NCI-H526 (cell line): ENCODE data around the gene TMEM45B.
"Not testable (repeated sequence)": the region's sequence is repeated elsewhere in the genome, so short reads cannot be mapped to it uniquely, and the experiment has no call there.

Experiments
- DNase-seq, 2 experiments: peaks; one replicate each; lab custom pipeline; 2025; lab: John Stamatoyannopoulos, UW

The TMEM45B gene

GRCh38 chr11:129808241-129808640 is 7.4 kb upstream of the TMEM45B start:
- DNase-seq = not testable (repeated sequence)

DNA sequence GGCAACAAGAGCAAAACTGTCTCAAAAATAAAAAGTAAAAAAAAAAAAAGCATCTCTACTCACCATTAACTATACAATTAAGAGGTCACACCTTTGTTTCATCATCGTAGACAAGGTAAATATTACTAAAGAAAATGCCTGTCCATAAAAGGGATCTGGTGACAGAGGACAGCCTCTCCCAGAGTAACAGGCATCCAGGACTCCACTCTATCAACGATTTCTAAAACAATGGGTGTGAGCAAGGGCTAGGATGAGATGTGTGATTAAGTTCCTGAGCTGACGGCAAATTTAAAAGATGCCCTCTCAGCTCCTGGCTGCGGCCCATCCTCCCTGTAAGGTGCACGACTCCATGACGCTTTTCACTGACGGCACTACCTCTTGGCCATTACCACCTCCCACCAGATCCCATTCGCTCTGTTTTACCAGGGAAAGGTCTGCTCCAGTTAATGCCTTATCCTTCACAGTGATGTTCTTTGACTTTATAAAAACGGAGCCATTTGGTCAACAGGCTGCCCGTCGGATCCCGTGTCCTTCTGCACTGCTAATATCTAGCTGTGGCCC is 2.3 kb upstream of the TMEM45B start:
- no peak for DNase-seq

DNA sequence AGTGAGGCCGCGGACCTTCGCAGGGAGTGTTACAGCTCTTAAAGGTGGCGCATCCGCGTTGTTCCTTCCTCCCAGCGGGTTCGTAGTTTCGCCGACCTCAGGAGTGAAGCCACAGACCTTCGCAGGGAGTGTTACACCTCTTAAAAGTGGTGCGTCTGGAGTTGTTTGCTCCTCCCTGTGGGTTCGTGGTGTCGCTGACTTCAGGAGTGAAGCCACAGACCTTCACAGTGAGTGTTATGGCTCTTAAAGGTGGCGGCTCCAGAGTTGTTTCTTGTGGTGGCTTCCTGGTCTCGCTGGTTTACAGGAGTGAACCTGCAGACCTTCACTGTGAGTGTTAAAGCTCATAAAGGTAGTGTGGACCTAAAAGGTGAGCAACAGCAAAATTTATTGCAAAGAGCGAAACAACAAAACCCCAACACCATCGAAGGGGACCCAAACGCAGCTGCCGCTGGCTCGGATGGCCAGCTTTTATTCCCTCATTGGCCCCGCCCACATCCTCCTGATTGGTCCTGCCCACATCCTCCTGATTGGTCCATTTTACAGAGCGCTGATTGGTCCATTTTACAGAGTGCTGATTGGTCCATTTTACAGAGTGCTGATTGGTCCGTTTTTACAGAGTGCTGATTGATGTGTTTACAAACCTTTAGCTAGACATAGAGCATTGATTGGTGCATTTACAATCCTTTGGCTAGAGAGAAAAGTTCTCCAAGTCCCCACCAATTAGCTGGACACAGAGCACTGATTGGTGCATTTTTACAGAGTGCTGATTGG is 1.2 kb upstream of the TMEM45B start:
- peak in 1 of 2 experiments; percentile 35 for DNase-seq

DNA sequence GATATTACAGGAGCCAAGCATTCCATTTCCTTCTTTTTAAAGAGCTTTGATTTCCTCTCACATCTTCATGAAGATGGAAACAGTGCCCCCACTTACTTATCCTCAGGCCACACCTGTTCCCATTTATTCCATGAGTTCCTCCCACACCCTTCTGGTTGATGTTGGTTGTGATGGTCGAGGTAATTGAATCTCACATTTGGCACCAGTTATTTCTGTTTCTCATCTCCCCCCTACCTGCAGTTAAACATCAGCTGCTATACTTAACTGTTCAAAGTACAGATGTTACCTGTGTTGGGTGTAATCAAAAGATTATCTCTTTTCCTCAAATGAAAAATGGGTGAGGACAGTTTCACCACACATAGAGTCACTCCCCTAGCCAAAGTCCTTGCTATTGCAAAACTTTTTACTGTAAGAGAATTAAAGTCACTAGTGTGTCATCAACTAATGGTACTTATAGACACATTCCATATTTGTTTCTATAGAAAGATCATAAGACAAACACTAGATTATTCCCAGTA is 1.9 kb downstream of the TMEM45B start:
- no peak for DNase-seq

DNA sequence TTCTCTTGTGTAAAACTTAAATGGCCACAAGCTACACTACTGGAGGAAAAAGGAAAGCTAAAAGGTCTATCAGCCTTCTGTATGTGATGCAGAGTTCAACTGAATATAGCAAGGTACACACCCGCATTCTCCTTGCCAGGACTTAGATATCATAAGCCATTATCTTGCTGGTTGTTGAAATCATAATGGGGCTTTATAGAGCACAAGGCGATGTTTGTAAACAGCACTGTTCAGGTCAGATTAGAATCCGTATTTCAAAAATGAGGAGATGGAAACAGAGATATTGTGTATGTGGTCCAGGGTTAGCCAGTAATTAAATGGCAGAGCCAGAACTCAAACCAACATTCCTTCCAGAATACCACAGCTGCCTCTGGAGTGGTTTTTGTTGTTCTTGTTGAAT is 2.6 kb downstream of the TMEM45B start:
- not testable (repeated sequence) for DNase-seq

DNA sequence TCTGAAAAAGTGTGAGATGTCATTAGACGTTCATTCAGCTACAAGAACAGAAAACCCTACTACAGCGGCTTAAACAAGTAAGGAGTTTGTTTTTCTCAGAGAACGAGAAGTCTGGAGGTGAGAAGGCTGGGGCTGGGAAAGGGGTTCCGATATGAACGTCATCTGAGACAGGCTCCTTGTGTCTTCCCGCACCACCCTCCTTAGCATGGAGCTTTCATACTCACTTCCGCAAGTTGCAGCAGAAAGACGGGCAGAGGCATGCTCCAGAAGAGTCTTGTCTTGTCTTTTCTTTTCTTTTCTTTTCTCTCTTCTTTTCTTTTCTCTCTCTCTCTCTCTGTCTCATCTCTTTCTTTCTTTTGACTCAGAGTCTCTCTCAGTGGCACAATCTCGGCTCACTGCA is 3.6 kb downstream of the TMEM45B start:
- no peak for DNase-seq

DNA sequence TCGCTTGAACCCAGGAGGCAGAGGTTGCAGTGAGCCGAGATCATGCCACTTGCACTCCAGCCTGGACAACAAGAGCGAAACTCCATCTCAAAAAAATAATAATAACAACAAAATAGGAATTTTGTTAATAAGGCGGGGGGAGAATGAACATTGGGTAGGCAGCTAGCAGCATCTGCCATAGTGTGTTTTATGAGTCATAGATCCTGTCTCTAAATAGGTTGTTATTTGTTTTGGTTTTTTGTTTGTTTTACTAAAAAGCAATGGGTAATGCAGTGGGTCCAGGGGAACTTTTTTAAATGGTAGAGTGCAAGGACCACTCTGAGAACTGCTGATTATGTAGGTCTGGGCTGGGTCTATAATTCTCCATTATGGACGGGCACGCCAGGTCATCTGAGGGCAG is 4.6 kb downstream of the TMEM45B start:
- DNase-seq = not testable (repeated sequence)

GRCh38 chr11:129823281-129823680 is 7.6 kb downstream of the TMEM45B start:
- DNase-seq = not testable (repeated sequence)

DNA sequence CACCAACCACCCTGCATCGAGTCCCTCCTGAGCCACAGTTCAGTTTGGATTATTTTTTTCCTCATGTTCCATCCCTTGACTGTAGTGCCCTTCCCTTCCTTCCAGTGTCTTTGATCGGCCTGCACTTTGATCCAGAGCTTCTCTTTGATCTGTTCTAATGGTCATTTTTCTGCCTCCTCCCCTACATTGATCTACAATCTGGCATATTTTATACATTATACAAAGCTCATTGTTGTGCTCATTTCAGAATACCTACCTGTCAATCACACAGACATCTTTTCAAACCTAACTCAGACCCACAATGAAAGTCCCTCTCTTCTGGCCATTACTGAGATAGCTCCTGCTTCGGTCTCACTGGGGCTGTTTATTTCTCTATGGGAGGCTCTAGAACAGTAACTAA is 8.2 kb downstream of the TMEM45B start:
- not testable (repeated sequence) for DNase-seq

- no peak for DNase-seq
These were observed 9.7 kb downstream of the TMEM45B start for GRCh38 chr11:129825380-129825779.

- DNase-seq = no peak
These were observed 12.7 kb downstream of the TMEM45B start for GRCh38 chr11:129828301-129828836.

- not testable (repeated sequence) for DNase-seq
These were observed 13.8 kb downstream of the TMEM45B start for GRCh38 chr11:129829497-129829896.

- DNase-seq = not testable (repeated sequence)
These were observed 15.6 kb downstream of the TMEM45B start for GRCh38 chr11:129831227-129831626.

DNA sequence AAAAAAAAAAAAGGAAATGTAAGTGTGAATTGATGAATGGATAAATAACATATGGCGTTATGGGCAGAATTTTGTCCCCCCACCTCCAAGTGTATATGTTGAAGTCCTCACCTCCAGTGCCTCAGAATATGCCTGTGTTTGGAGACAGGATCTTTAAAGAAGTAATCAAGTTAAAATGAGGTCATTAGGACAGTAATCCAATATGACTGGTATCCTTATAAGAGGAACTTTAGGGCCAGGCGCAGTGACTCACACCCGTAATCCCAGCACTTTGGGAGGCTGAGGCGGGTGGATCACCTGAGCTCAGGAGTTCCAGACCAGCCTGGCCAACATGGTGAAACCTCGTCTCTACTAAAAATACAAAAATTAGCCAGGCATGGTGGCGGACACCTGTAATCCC is 17.6 kb downstream of the TMEM45B start:
- DNase-seq = not testable (repeated sequence)

GRCh38 chr11:129836423-129836891 is 20.8 kb downstream of the TMEM45B start:
- not testable (repeated sequence) for DNase-seq

DNA sequence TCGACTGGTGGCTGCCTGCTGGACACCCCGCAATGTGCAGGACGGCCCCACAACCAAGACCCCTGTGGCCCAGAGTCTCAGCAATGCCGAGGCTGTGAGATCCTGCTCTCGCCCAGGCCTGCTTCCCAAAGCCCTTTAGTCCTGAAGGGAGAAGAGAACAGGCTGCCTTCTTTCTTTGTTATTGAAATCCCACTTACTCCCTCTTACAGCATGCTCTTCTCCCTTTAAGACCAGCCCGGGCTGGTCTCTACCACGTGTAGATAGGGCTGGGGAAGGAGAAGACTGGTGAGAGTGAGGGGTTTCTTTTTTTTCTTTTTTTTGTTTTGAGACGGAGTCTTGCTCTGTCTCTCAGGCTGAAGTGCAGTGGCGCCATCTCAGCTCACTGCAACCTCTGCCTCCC is 21.3 kb downstream of the TMEM45B start:
- no peak for DNase-seq

DNA sequence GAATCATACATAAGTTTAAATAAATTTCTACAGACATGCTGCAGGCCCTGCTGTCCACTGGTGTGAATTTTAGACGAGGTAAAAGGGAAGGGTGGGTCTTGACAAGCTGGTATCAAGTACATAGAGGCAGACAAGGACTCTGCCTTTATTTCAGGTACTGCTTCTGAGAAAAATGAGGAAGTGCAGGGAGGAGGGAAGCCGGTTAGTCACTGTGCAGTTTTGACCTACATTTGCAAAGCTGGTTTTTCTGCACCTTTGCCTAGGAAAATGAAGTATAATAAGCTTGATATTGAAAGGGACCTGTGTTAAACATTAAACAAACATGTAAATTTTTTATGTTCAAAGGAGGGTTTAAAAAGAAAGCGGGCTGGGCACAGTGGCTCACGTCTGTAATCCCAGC is 24.6 kb downstream of the TMEM45B start:
- peak; percentile 99 for DNase-seq

DNA sequence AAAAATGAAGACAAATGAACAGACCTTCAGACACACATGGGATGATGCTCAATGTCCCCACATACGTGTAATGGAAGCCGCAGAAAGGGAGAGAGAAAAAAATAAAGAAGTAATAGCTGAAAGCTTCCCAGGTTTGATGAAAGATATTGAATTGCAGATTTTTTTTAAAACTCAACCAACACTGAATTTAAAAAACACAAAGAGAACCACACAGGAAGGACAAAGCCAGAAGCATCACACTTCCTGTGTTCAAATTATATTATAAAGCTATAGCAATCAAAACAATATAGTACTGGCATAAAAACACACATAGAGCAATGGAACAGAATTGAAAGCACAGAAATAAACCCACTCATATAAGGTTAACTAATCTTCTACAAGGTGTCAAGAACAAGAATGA is 26.5 kb downstream of the TMEM45B start:
- no peak for DNase-seq

DNA sequence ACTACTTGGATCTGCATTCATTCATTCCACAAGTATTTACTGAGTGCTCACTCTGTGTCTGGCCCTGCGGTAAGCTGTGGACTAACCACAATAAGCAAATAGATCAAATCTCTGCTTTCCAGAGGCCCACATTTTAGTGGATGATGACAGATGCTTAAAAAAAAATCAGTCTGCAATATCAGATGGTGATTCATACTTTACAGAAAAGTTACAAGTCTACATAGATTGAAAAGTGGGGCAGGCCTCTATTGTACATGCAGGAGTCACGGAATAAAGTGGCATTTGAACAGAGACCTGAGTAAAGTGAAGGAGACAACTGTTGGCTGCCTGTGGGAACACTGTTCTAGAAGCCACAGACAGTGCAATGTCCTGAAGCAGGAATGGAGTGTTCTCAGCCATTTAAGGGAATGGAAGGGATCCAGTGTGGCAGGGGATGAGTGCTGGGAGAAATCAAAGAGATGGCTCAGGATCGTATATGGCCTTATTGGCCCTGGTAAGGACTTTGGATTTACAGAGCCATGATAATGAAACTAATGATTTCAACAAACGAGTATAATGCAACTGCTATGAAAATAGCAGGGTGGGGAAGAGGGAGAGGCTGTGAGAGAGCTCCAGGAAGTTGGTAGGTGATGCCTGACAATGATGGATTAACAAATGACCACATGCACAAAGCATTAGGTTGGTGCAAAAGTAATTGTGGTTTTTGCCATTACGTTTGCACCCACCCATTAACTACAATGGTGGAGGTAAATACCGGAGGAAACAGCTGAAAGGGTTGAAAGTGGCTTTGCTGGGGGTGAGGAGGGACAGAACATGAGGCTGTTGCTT is 31.1 kb downstream of the TMEM45B start:
- DNase-seq = peak; percentile 18 to 50

- DNase-seq = not testable (repeated sequence)
These were observed 31.7 kb downstream of the TMEM45B start for GRCh38 chr11:129847361-129847760.

- DNase-seq = no peak
These were observed 33.9 kb downstream of the TMEM45B start for GRCh38 chr11:129849447-129850130.
